HepG2 (cell line): ENCODE data around the gene GGA1. TPM values are rescaled to one million over a fixed set of nuclear protein-coding genes. Genes with fewer than 3 reads are reported as not detected.
A peak's percentile ranks its signal among the peaks of the same experiment; 100 is the strongest.

Experiments
- ADNP ChIP-seq: sonication (generic); formaldehyde crosslinking; IDR thresholded peaks from 2 replicates; pipeline ENCODE4 v1.4.0; 2020; ENCODE audit warnings: missing genetic modification reagents
- BCL3 ChIP-seq: sonication (generic); formaldehyde crosslinking; IDR thresholded peaks from 2 replicates; pipeline ENCODE4 v1.5.1; 2020; ENCODE audit warnings: mild to moderate bottlenecking, missing genetic modification reagents, moderate library complexity
- HIVEP1 ChIP-seq: sonication (generic); formaldehyde crosslinking; IDR thresholded peaks from 2 replicates; pipeline ENCODE4 v1.4.0; 2020; ENCODE audit warnings: mild to moderate bottlenecking, missing genetic modification reagents
- MED8 ChIP-seq: sonication (generic); formaldehyde crosslinking; IDR thresholded peaks from 2 replicates; pipeline ENCODE4 v1.8.1; 2023; ENCODE audit warnings: mild to moderate bottlenecking, missing genetic modification reagents; ENCODE audit not compliant: insufficient replicate concordance
- NONO ChIP-seq, 2 experiments: fragments of 450-650 bp in 1 of 2; sonication (generic) in 1 of 2; formaldehyde crosslinking in 1 of 2; IDR thresholded peaks in 1 of 2; conservative IDR thresholded peaks in 1 of 2; 2 replicates each; pipeline versions ENCODE4 v1.6.1 to v1.8.0; 2017 to 2022; ENCODE audit warnings: mild to moderate bottlenecking in 1 of 2, missing genetic modification reagents in 1 of 2, moderate library complexity in 1 of 2
- NR1H2 ChIP-seq: sonication (generic); formaldehyde crosslinking; IDR thresholded peaks from 2 replicates; pipeline ENCODE4 v1.8.1; 2022; ENCODE audit warnings: low read depth, missing genetic modification reagents, borderline replicate concordance
- ZNF280D ChIP-seq: sonication (generic); formaldehyde crosslinking; IDR thresholded peaks from 2 replicates; pipeline ENCODE4 v1.5.1; 2020; ENCODE audit warnings: mild to moderate bottlenecking, missing genetic modification reagents
- ZNF414 ChIP-seq: sonication (generic); formaldehyde crosslinking; IDR thresholded peaks from 2 replicates; pipeline ENCODE4 v1.5.0; 2020; ENCODE audit warnings: missing genetic modification reagents
- ZNF678 ChIP-seq: sonication (generic); formaldehyde crosslinking; IDR thresholded peaks from 2 replicates; pipeline ENCODE4 v1.4.0; 2020; ENCODE audit warnings: mild to moderate bottlenecking, missing genetic modification reagents
- ZNF740 ChIP-seq: sonication (generic); formaldehyde crosslinking; IDR thresholded peaks from 2 replicates; pipeline ENCODE4 v1.4.0; 2020; ENCODE audit warnings: missing genetic modification reagents
- polyA plus RNA-seq, 8 experiments: library from polyadenylated mRNA; depleted of rRNA in 3 of 8; stranded (reverse) in 7 of 8; unstranded in 1 of 8; fragments of >200 nt; fragmentation: Illumina TruSeq in 4 of 8; extraction: Trizol in 4 of 8; gene quantifications; 2 replicates each; pipeline versions ENCODE4 v1.2.1 to v1.2.3, GENCODE V29; 2011 to 2016; ENCODE audit warnings: low read depth in 4 of 8, missing spikeins in 1 of 8, mixed read lengths in 1 of 8; ENCODE audit not compliant: insufficient read depth in 1 of 8
- total RNA-seq, 5 experiments: library from RNA; depleted of rRNA; stranded (reverse); fragments of >200 nt; fragmentation: Illumina TruSeq; extraction: Trizol; gene quantifications; 2 replicates each; pipeline ENCODE4 v1.2.3, GENCODE V29; 2016; ENCODE audit warnings: low read depth in 1 of 5
- TF ChIP-seq, protein P1 (sequence below): IDR thresholded peaks from 2 replicates; pipeline ENCODE4 v1.6.1; 2016; ENCODE audit warnings: low read depth, control low read depth
- TF ChIP-seq, protein P2 (sequence below): sonication (generic); formaldehyde crosslinking; IDR thresholded peaks from 2 replicates; pipeline ENCODE4 v1.5.0; 2020; ENCODE audit warnings: mild to moderate bottlenecking, missing genetic modification reagents, borderline replicate concordance
- TF ChIP-seq, protein P3 (sequence below): sonication (generic); formaldehyde crosslinking; conservative IDR thresholded peaks from 2 replicates; pipeline ENCODE4 v1.4.0; 2020; ENCODE audit warnings: mild to moderate bottlenecking, missing genetic modification reagents, moderate library complexity

The GGA1 gene
- total and polyA plus RNA-seq, 2 of the 13 experiments (the other 11 are each of a cell fraction or from before 2014, with no cell fraction given), result 29.1 to 87.2 TPM

DNA sequence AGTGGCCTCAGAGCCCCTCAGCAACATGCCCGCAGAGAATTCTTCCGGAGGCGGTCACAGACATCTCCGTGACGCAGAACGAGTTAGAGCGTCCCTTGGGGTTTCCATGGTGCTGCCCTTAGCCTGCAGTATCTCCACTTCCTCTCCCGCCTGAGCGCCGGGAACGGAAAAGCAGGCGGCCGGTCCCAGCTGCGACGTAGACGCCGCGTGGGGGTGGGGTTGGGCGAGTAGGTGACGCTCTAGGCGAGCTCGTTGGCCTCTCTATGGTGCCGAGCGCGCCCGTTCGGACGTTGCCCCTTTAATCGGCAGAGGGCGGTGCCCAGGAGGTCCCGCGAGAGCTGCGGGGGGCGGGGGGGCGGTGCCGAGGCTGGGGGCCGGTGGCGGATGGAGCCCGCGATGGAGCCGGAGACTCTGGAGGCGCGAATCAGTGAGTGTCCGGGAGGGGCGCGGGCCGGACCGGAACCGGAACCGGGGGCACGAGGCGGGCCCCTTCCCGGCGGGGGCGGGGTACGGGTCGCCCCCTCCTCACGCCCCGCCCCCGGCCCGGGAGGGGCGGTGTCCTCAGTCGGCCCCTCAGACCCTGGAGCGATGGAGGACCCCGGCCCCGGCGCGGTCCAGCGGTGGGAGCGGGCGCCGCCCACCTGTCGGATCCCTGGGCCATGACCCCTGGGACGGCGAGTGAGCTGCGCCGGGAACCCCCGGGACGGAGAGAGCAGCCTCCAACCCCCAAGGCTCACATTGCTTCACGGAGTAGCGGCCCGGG lies at the start of gene GGA1 (continued):
- TF ChIP-seq, protein P1, sequence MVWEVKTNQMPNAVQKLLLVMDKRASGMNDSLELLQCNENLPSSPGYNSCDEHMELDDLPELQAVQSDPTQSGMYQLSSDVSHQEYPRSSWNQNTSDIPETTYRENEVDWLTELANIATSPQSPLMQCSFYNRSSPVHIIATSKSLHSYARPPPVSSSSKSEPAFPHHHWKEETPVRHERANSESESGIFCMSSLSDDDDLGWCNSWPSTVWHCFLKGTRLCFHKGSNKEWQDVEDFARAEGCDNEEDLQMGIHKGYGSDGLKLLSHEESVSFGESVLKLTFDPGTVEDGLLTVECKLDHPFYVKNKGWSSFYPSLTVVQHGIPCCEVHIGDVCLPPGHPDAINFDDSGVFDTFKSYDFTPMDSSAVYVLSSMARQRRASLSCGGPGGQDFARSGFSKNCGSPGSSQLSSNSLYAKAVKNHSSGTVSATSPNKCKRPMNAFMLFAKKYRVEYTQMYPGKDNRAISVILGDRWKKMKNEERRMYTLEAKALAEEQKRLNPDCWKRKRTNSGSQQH (CRISPR knock-in tag), result no peak; the same call in 1 of the 2 replicates
- TF ChIP-seq MED8 (no peak), ZNF414 (CRISPR knock-in tag) (no peak), ADNP (CRISPR knock-in tag) (no peak), NONO (IDR thresholded peaks at IDR 0.05) (no peak), NONO (CRISPR knock-in tag; conservative IDR thresholded peaks at IDR 0.05) (peak; percentile 25), HIVEP1 (CRISPR knock-in tag) (peak; percentile 60), ZNF740 (peak; percentile 87), ZNF280D (CRISPR knock-in tag) (peak; percentile 79), NR1H2 (CRISPR knock-in tag) (no peak), ZNF678 (no peak), BCL3 (CRISPR knock-in tag) (peak; percentile 75; the same call in 1 of the 2 replicates)
- TF ChIP-seq, protein P2, sequence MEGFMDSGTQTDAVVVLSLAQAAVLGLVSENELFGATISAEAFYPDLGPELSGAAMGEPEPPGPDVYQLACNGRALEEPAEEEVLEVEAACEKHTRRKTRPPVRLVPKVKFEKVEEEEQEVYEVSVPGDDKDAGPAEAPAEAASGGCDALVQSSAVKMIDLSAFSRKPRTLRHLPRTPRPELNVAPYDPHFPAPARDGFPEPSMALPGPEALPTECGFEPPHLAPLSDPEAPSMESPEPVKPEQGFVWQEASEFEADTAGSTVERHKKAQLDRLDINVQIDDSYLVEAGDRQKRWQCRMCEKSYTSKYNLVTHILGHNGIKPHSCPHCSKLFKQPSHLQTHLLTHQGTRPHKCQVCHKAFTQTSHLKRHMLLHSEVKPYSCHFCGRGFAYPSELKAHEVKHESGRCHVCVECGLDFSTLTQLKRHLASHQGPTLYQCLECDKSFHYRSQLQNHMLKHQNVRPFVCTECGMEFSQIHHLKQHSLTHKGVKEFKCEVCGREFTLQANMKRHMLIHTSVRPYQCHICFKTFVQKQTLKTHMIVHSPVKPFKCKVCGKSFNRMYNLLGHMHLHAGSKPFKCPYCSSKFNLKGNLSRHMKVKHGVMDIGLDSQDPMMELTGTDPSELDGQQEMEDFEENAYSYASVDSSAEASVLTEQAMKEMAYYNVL (CRISPR knock-in tag), result peak; percentile 15; the same call in 1 of the 2 replicates
- TF ChIP-seq, protein P3, sequence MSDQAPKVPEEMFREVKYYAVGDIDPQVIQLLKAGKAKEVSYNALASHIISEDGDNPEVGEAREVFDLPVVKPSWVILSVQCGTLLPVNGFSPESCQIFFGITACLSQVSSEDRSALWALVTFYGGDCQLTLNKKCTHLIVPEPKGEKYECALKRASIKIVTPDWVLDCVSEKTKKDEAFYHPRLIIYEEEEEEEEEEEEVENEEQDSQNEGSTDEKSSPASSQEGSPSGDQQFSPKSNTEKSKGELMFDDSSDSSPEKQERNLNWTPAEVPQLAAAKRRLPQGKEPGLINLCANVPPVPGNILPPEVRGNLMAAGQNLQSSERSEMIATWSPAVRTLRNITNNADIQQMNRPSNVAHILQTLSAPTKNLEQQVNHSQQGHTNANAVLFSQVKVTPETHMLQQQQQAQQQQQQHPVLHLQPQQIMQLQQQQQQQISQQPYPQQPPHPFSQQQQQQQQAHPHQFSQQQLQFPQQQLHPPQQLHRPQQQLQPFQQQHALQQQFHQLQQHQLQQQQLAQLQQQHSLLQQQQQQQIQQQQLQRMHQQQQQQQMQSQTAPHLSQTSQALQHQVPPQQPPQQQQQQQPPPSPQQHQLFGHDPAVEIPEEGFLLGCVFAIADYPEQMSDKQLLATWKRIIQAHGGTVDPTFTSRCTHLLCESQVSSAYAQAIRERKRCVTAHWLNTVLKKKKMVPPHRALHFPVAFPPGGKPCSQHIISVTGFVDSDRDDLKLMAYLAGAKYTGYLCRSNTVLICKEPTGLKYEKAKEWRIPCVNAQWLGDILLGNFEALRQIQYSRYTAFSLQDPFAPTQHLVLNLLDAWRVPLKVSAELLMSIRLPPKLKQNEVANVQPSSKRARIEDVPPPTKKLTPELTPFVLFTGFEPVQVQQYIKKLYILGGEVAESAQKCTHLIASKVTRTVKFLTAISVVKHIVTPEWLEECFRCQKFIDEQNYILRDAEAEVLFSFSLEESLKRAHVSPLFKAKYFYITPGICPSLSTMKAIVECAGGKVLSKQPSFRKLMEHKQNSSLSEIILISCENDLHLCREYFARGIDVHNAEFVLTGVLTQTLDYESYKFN (CRISPR knock-in tag), result peak; percentile 40; the same call in 1 of the 2 replicates
